A204.1 (cell line): ENCODE results near the gene PSMC3IP.

Experiments
- FAIRE-seq: peaks from 2 replicates; lab custom pipeline; 2012; peaks lifted over from hg19 to GRCh38; lab: Jason Lieb, UNC

The PSMC3IP gene

GRCh38 chr17:42585353-42585752 is 7.8 kb upstream of the PSMC3IP start:
- no peak for FAIRE-seq

GRCh38 chr17:42584880-42585279 is 7.4 kb upstream of the PSMC3IP start:
- no peak for FAIRE-seq

- no peak for FAIRE-seq
Measured at GRCh38 chr17:42581744-42582270, 4.3 kb upstream of the PSMC3IP start.

- FAIRE-seq: no peak
Measured at GRCh38 chr17:42579794-42580551, 2.4 kb upstream of the PSMC3IP start.

GRCh38 chr17:42578282-42578869 is 847 bp upstream of the PSMC3IP start:
- no peak for FAIRE-seq

GRCh38 chr17:42577140-42577531 is 393 bp downstream of the PSMC3IP start:
- FAIRE-seq: no peak

- no peak for FAIRE-seq
Measured at GRCh38 chr17:42574463-42574862, 3.1 kb downstream of the PSMC3IP start.

GRCh38 chr17:42573095-42573494 is 4.4 kb downstream of the PSMC3IP start:
- no peak for FAIRE-seq

- no peak for FAIRE-seq
Measured at GRCh38 chr17:42571435-42572225, 5.9 kb downstream of the PSMC3IP start.

GRCh38 chr17:42568341-42569111 is 9.0 kb downstream of the PSMC3IP start:
- no peak for FAIRE-seq

GRCh38 chr17:42566883-42567573 is 10.5 kb downstream of the PSMC3IP start, which contains the start of gene MLX:
Gene MLX (plus strand): TSS chr17:42567100. CDS start chr17:42567125, 25 bp downstream.
- no peak for FAIRE-seq

- no peak for FAIRE-seq
Measured at GRCh38 chr17:42566215-42566882, 11.2 kb downstream of the PSMC3IP start.

GRCh38 chr17:42565523-42566214 is 11.9 kb downstream of the PSMC3IP start:
- no peak for FAIRE-seq

GRCh38 chr17:42564815-42565522 is 12.6 kb downstream of the PSMC3IP start:
- FAIRE-seq: no peak

- FAIRE-seq: no peak
Measured at GRCh38 chr17:42563950-42564349, 13.6 kb downstream of the PSMC3IP start.

GRCh38 chr17:42563543-42563942 is 14.0 kb downstream of the PSMC3IP start:
- no peak for FAIRE-seq

- FAIRE-seq: no peak
Measured at GRCh38 chr17:42563143-42563509, 14.4 kb downstream of the PSMC3IP start.

- no peak for FAIRE-seq
Measured at GRCh38 chr17:42562388-42563142, 15.0 kb downstream of the PSMC3IP start.

- no peak for FAIRE-seq
Measured at GRCh38 chr17:42561897-42562387, 15.6 kb downstream of the PSMC3IP start, which contains the start of gene COASY. Gene COASY (plus strand): TSS chr17:42562148. CDS start chr17:42562623, 475 bp downstream.
